Measurements from ENCODE around the gene ANKRD9. TPM values are rescaled to one million over a fixed set of nuclear protein-coding genes. Genes with fewer than 3 reads are reported as not detected.

ANKRD9 gene
- total and polyA plus RNA-seq, 2 of the 13 experiments (the other 11 are each of a cell fraction or from before 2014, with no cell fraction given) = 10.0 to 15.0 TPM

DNA sequence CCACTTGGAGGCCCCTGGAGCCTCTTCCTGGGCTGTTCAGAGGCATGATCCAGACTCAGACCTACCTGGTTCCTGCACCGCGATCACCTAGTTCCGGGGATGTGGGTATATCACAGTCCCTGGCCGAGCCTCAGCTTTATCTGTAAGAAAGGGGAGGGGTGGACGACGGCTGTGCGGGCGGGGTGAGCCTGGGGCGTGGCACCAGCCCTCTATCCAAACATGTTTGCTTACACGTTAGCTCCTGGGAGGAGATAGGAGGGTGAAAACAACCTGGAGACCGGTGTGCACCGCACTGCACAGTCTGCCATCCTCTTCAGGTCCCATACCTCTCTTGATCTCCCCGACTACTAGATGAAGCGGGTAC is 1.2 kb downstream of the ANKRD9 start (continued):
- TF ChIP-seq ZFX (CRISPR knock-in tag; IDR thresholded peaks at IDR 0.05; ENCODE audit: low read depth) = peak; percentile 20; the same call in 1 of the 2 replicates
- 0 out of 2 replicates have a peak, but pooled peaks have one; percentile 35 for TF ChIP-seq HDAC1 (CRISPR knock-in tag; IDR thresholded peaks at IDR 0.05)
- no peak for TF ChIP-seq CHD4 (IDR thresholded peaks at IDR 0.05; ENCODE audit: borderline replicate concordance, low read length)
- TF ChIP-seq ZSCAN21 (CRISPR knock-in tag; IDR thresholded peaks at IDR 0.05; ENCODE audit: borderline replicate concordance) = 0 out of 2 replicates have a peak, but pooled peaks have one; percentile 0
- TF ChIP-seq, protein P1, sequence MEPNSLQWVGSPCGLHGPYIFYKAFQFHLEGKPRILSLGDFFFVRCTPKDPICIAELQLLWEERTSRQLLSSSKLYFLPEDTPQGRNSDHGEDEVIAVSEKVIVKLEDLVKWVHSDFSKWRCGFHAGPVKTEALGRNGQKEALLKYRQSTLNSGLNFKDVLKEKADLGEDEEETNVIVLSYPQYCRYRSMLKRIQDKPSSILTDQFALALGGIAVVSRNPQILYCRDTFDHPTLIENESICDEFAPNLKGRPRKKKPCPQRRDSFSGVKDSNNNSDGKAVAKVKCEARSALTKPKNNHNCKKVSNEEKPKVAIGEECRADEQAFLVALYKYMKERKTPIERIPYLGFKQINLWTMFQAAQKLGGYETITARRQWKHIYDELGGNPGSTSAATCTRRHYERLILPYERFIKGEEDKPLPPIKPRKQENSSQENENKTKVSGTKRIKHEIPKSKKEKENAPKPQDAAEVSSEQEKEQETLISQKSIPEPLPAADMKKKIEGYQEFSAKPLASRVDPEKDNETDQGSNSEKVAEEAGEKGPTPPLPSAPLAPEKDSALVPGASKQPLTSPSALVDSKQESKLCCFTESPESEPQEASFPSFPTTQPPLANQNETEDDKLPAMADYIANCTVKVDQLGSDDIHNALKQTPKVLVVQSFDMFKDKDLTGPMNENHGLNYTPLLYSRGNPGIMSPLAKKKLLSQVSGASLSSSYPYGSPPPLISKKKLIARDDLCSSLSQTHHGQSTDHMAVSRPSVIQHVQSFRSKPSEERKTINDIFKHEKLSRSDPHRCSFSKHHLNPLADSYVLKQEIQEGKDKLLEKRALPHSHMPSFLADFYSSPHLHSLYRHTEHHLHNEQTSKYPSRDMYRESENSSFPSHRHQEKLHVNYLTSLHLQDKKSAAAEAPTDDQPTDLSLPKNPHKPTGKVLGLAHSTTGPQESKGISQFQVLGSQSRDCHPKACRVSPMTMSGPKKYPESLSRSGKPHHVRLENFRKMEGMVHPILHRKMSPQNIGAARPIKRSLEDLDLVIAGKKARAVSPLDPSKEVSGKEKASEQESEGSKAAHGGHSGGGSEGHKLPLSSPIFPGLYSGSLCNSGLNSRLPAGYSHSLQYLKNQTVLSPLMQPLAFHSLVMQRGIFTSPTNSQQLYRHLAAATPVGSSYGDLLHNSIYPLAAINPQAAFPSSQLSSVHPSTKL (CRISPR knock-in tag; IDR thresholded peaks at IDR 0.05) = peak; percentile 37; the same call in 1 of the 2 replicates
- peak; percentile 82; the same call in 1 of the 2 replicates for TF ChIP-seq ZNF792 (CRISPR knock-in tag; IDR thresholded peaks at IDR 0.05)
- TF ChIP-seq, protein P2, sequence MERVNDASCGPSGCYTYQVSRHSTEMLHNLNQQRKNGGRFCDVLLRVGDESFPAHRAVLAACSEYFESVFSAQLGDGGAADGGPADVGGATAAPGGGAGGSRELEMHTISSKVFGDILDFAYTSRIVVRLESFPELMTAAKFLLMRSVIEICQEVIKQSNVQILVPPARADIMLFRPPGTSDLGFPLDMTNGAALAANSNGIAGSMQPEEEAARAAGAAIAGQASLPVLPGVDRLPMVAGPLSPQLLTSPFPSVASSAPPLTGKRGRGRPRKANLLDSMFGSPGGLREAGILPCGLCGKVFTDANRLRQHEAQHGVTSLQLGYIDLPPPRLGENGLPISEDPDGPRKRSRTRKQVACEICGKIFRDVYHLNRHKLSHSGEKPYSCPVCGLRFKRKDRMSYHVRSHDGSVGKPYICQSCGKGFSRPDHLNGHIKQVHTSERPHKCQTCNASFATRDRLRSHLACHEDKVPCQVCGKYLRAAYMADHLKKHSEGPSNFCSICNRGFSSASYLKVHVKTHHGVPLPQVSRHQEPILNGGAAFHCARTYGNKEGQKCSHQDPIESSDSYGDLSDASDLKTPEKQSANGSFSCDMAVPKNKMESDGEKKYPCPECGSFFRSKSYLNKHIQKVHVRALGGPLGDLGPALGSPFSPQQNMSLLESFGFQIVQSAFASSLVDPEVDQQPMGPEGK (CRISPR knock-in tag; IDR thresholded peaks at IDR 0.05) = peak; percentile 75
- TF ChIP-seq, protein P3, sequence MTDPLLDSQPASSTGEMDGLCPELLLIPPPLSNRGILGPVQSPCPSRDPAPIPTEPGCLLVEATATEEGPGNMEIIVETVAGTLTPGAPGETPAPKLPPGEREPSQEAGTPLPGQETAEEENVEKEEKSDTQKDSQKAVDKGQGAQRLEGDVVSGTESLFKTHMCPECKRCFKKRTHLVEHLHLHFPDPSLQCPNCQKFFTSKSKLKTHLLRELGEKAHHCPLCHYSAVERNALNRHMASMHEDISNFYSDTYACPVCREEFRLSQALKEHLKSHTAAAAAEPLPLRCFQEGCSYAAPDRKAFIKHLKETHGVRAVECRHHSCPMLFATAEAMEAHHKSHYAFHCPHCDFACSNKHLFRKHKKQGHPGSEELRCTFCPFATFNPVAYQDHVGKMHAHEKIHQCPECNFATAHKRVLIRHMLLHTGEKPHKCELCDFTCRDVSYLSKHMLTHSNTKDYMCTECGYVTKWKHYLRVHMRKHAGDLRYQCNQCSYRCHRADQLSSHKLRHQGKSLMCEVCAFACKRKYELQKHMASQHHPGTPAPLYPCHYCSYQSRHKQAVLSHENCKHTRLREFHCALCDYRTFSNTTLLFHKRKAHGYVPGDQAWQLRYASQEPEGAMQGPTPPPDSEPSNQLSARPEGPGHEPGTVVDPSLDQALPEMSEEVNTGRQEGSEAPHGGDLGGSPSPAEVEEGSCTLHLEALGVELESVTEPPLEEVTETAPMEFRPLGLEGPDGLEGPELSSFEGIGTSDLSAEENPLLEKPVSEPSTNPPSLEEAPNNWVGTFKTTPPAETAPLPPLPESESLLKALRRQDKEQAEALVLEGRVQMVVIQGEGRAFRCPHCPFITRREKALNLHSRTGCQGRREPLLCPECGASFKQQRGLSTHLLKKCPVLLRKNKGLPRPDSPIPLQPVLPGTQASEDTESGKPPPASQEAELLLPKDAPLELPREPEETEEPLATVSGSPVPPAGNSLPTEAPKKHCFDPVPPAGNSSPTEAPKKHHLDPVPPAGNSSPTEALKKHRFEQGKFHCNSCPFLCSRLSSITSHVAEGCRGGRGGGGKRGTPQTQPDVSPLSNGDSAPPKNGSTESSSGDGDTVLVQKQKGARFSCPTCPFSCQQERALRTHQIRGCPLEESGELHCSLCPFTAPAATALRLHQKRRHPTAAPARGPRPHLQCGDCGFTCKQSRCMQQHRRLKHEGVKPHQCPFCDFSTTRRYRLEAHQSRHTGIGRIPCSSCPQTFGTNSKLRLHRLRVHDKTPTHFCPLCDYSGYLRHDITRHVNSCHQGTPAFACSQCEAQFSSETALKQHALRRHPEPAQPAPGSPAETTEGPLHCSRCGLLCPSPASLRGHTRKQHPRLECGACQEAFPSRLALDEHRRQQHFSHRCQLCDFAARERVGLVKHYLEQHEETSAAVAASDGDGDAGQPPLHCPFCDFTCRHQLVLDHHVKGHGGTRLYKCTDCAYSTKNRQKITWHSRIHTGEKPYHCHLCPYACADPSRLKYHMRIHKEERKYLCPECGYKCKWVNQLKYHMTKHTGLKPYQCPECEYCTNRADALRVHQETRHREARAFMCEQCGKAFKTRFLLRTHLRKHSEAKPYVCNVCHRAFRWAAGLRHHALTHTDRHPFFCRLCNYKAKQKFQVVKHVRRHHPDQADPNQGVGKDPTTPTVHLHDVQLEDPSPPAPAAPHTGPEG (CRISPR knock-in tag; IDR thresholded peaks at IDR 0.05) = 0 out of 2 replicates have a peak, but pooled peaks have one; percentile 20
- 0 out of 2 replicates have a peak, but pooled peaks have one; percentile 26 for TF ChIP-seq NCOA2 (CRISPR knock-in tag; IDR thresholded peaks at IDR 0.05)
- 0 out of 2 replicates have a peak, but pooled peaks have one; percentile 15 for TF ChIP-seq CREM (IDR thresholded peaks at IDR 0.05)
- TF ChIP-seq CREM (CRISPR knock-in tag; IDR thresholded peaks at IDR 0.05) = no peak
- TF ChIP-seq, protein P4, sequence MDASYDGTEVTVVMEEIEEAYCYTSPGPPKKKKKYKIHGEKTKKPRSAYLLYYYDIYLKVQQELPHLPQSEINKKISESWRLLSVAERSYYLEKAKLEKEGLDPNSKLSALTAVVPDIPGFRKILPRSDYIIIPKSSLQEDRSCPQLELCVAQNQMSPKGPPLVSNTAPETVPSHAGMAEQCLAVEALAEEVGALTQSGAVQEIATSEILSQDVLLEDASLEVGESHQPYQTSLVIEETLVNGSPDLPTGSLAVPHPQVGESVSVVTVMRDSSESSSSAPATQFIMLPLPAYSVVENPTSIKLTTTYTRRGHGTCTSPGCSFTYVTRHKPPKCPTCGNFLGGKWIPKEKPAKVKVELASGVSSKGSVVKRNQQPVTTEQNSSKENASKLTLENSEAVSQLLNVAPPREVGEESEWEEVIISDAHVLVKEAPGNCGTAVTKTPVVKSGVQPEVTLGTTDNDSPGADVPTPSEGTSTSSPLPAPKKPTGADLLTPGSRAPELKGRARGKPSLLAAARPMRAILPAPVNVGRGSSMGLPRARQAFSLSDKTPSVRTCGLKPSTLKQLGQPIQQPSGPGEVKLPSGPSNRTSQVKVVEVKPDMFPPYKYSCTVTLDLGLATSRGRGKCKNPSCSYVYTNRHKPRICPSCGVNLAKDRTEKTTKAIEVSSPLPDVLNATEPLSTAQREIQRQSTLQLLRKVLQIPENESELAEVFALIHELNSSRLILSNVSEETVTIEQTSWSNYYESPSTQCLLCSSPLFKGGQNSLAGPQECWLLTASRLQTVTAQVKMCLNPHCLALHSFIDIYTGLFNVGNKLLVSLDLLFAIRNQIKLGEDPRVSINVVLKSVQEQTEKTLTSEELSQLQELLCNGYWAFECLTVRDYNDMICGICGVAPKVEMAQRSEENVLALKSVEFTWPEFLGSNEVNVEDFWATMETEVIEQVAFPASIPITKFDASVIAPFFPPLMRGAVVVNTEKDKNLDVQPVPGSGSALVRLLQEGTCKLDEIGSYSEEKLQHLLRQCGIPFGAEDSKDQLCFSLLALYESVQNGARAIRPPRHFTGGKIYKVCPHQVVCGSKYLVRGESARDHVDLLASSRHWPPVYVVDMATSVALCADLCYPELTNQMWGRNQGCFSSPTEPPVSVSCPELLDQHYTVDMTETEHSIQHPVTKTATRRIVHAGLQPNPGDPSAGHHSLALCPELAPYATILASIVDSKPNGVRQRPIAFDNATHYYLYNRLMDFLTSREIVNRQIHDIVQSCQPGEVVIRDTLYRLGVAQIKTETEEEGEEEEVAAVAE (CRISPR knock-in tag; IDR thresholded peaks at IDR 0.05; ENCODE audit: borderline replicate concordance) = 0 out of 2 replicates have a peak, but pooled peaks have one; percentile 14
- TF ChIP-seq ZBTB7B (CRISPR knock-in tag; IDR thresholded peaks at IDR 0.05) = no peak
- TF ChIP-seq ZNF274 (CRISPR knock-in tag; IDR thresholded peaks at IDR 0.05) = no peak
